Parathyroid adenoma (tissue), 2 donors: ENCODE data around the gene DPYSL4.

ENCODE experiments used
- H2AFZ ChIP-seq: fragments of 300-600 bp; sonication (generic); one replicate; pipeline ENCODE4 v1.7.0; 2017; ENCODE audit warnings: antibody characterized with exemption, mild to moderate bottlenecking
- H3K27ac ChIP-seq: fragments of 300-600 bp; sonication (generic); one replicate; pipeline ENCODE4 v1.7.0; 2017
- H3K27me3 ChIP-seq: fragments of 300-600 bp; sonication (generic); one replicate; pipeline ENCODE4 v1.7.0; 2017; ENCODE audit warnings: low read length; ENCODE audit not compliant: control insufficient read depth, insufficient read depth
- H3K36me3 ChIP-seq: fragments of 300-600 bp; sonication (generic); one replicate; pipeline ENCODE4 v1.7.0; 2017; ENCODE audit warnings: low read length; ENCODE audit not compliant: control insufficient read depth, insufficient read depth
- H3K4me1 ChIP-seq: fragments of 300-600 bp; sonication (generic); one replicate; pipeline ENCODE4 v1.7.0; 2017; ENCODE audit warnings: control low read depth
- H3K4me2 ChIP-seq: fragments of 300-600 bp; sonication (generic); one replicate; pipeline ENCODE4 v1.7.0; 2017; ENCODE audit warnings: low read length
- H3K4me3 ChIP-seq: fragments of 300-600 bp; sonication (generic); one replicate; pipeline ENCODE4 v1.7.0; 2017; ENCODE audit warnings: low read depth, low read length
- H3K79me2 ChIP-seq: fragments of 300-600 bp; sonication (generic); one replicate; pipeline ENCODE4 v1.7.0; 2017; ENCODE audit warnings: control low read depth
- H3K9ac ChIP-seq: fragments of 300-600 bp; sonication (generic); one replicate; pipeline ENCODE4 v1.7.0; 2017; ENCODE audit warnings: mild to moderate bottlenecking
- H3K9me3 ChIP-seq: fragments of 300-600 bp; sonication (generic); one replicate; pipeline ENCODE4 v1.7.0; 2017; ENCODE audit warnings: low read length; ENCODE audit not compliant: control insufficient read depth
- CTCF ChIP-seq: fragments of 300-600 bp; sonication (generic); IDR thresholded peaks from one replicate; pipeline ENCODE4 v1.7.0; 2017; ENCODE audit warnings: antibody characterized with exemption, mild to moderate bottlenecking
- donor health status: primary hyperparathyroidism.

Gene DPYSL4

GRCh38 chr10:132149271-132149670 is 37.5 kb upstream of the DPYSL4 start:
- H3K36me3 ChIP-seq, result no peaks in the 10 kb centered on the region
- no peak for TF ChIP-seq CTCF
- H3K9ac ChIP-seq, result no peak overlapping the region
- no peak overlapping the region for H3K27ac ChIP-seq
- H3K4me2 ChIP-seq, result no peak overlapping the region
- no peaks in the 10 kb centered on the region for H3K27me3 ChIP-seq
- no peak overlapping the region for H3K4me3 ChIP-seq
- no peaks in the 10 kb centered on the region for H3K4me1 ChIP-seq
- no peaks in the 10 kb centered on the region for H3K79me2 ChIP-seq
- H2AFZ ChIP-seq, result no peak overlapping the region
- no peaks in the 10 kb centered on the region for H3K9me3 ChIP-seq

- no peak overlapping the region for H3K4me3 ChIP-seq
- no peak overlapping the region for H3K9ac ChIP-seq
- H3K27ac ChIP-seq, result no peak overlapping the region
- no peaks in the 10 kb centered on the region for H3K79me2 ChIP-seq
- no peaks in the 10 kb centered on the region for H3K9me3 ChIP-seq
- H3K27me3 ChIP-seq, result no peaks in the 10 kb centered on the region
- H3K4me1 ChIP-seq, result no peaks in the 10 kb centered on the region
- H3K4me2 ChIP-seq, result no peak overlapping the region
- TF ChIP-seq CTCF, result no peak
- no peaks in the 10 kb centered on the region for H3K36me3 ChIP-seq
- no peak overlapping the region for H2AFZ ChIP-seq
Measured at GRCh38 chr10:132149917-132150316, 36.8 kb upstream of the DPYSL4 start.

GRCh38 chr10:132150777-132151176 is 36.0 kb upstream of the DPYSL4 start:
- Histone ChIP-seq H3K9me3 (no peaks in the 10 kb centered on the region), H3K4me2 (no peak overlapping the region), H3K4me3 (no peak overlapping the region), H3K36me3 (no peaks in the 10 kb centered on the region), H3K27me3 (no peaks in the 10 kb centered on the region), H3K27ac (no peak overlapping the region), H3K79me2 (no peaks in the 10 kb centered on the region), H3K4me1 (no peaks in the 10 kb centered on the region), H3K9ac (no peak overlapping the region), H2AFZ (no peak overlapping the region)
- TF ChIP-seq CTCF, result no peak

- no peaks in the 10 kb centered on the region for H3K36me3 ChIP-seq
- H3K4me3 ChIP-seq, result no peak overlapping the region
- H3K79me2 ChIP-seq, result no peaks in the 10 kb centered on the region
- no peak overlapping the region for H3K27ac ChIP-seq
- no peaks in the 10 kb centered on the region for H3K9me3 ChIP-seq
- no peak overlapping the region for H3K4me2 ChIP-seq
- no peak overlapping the region for H2AFZ ChIP-seq
- H3K4me1 ChIP-seq, result no peaks in the 10 kb centered on the region
- H3K9ac ChIP-seq, result no peak overlapping the region
- no peaks in the 10 kb centered on the region for H3K27me3 ChIP-seq
- TF ChIP-seq CTCF, result no peak
Measured at GRCh38 chr10:132151286-132151950, 35.3 kb upstream of the DPYSL4 start.

- Histone ChIP-seq H3K9me3 (no peaks in the 10 kb centered on the region), H3K4me3 (no peak overlapping the region), H2AFZ (no peak overlapping the region), H3K27me3 (no peaks in the 10 kb centered on the region), H3K27ac (no peak overlapping the region), H3K4me1 (no peaks in the 10 kb centered on the region), H3K9ac (no peak overlapping the region), H3K36me3 (no peaks in the 10 kb centered on the region), H3K4me2 (no peak overlapping the region), H3K79me2 (no peaks in the 10 kb centered on the region)
- TF ChIP-seq CTCF, result no peak
Measured at GRCh38 chr10:132151951-132152505, 34.7 kb upstream of the DPYSL4 start.
